ENCODE results near the gene RGS6.

RGS6 gene

DNA sequence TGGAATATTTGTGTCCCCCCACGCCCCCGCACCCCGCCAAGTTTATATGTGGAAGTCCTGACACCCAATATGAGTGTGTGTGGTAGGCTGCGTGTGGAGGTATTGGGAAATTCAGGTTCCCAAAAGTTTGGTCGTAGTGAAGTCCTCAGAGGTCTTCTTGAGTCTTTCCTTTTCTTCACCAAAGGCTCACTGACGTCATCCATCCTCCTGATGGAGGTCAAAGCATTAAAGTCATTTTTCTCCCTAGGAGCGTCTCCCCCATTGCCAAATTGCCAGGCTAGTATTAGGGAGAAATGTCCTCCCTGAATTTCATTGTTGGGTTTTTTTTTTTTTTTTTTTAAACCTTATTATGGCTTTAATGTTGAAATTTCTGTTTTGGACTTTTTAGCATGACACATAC, 113.7 kb downstream of the RGS6 start:
- Histone ChIP-seq H3K36me3 (ENCODE audit: control insufficient read depth, insufficient read depth, low read length) (no peaks in the 10 kb centered on the region), H3K27me3 (replicated peaks; ENCODE audit: control insufficient read depth, insufficient read depth, low read length) (no peaks in the 10 kb centered on the region), H3K4me3 (replicated peaks; ENCODE audit: low read depth, low read length) (no peak overlapping the region)
- DNase-seq (ENCODE audit: extremely low read depth, insufficient read length) = no peak
- TF ChIP-seq, protein P1, sequence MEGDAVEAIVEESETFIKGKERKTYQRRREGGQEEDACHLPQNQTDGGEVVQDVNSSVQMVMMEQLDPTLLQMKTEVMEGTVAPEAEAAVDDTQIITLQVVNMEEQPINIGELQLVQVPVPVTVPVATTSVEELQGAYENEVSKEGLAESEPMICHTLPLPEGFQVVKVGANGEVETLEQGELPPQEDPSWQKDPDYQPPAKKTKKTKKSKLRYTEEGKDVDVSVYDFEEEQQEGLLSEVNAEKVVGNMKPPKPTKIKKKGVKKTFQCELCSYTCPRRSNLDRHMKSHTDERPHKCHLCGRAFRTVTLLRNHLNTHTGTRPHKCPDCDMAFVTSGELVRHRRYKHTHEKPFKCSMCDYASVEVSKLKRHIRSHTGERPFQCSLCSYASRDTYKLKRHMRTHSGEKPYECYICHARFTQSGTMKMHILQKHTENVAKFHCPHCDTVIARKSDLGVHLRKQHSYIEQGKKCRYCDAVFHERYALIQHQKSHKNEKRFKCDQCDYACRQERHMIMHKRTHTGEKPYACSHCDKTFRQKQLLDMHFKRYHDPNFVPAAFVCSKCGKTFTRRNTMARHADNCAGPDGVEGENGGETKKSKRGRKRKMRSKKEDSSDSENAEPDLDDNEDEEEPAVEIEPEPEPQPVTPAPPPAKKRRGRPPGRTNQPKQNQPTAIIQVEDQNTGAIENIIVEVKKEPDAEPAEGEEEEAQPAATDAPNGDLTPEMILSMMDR (IDR thresholded peaks at IDR 0.05; ENCODE audit: insufficient read depth, low read length, poor library complexity, severe bottlenecking) = no peak

DNA sequence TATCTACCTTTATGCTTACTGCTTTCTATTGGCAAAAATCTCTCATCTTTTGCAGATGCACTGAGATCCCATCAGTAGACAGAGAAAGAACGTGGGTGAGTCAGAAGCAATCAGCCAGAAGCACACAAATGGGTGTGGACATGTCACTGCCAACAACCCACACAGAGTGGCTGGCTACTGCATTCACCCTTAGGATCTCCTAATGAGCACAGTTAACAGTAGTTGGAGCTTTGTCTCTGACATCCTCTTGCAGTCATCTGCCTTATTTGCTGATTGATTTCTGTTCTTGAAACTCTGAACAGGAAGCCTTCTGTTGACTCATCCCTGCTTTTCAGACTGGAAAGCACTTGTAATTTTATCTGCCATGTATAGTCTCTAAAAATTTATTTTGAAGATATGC, 117.2 kb downstream of the RGS6 start:
- Histone ChIP-seq H3K36me3 (ENCODE audit: control insufficient read depth, insufficient read depth, low read length) (no peaks in the 10 kb centered on the region), H3K4me3 (replicated peaks; ENCODE audit: low read depth, low read length) (no peak overlapping the region), H3K27me3 (replicated peaks; ENCODE audit: control insufficient read depth, insufficient read depth, low read length) (no peaks in the 10 kb centered on the region)
- TF ChIP-seq, protein P1 (IDR thresholded peaks at IDR 0.05; ENCODE audit: insufficient read depth, low read length, poor library complexity, severe bottlenecking) = no peak
- DNase-seq (ENCODE audit: extremely low read depth, insufficient read length) = peak; percentile 59

DNA sequence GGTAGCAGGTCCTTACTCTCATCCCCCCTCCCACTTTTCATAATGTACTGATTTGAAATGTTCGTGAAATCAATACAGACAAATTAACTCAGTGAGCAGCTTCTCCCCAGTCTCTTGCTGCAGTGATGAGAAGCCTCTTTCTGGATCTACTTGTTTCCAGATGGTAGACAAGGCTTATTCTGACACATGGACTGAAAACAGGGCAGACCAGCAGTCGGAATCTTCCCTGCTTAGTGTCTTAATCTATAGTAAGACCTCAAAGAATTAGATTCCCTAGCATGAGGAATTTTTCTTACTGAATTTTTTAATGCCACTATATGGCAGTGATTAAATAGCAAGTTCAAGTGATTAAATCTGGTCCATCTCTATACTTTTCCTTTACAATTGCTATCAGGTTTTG, 120.1 kb downstream of the RGS6 start:
- DNase-seq (ENCODE audit: extremely low read depth, insufficient read length) = no peak
- TF ChIP-seq, protein P1 (IDR thresholded peaks at IDR 0.05; ENCODE audit: insufficient read depth, low read length, poor library complexity, severe bottlenecking) = no peak
- Histone ChIP-seq H3K36me3 (ENCODE audit: control insufficient read depth, insufficient read depth, low read length) (no peaks in the 10 kb centered on the region), H3K27me3 (replicated peaks; ENCODE audit: control insufficient read depth, insufficient read depth, low read length) (no peaks in the 10 kb centered on the region), H3K4me3 (replicated peaks; ENCODE audit: low read depth, low read length) (no peak overlapping the region)

DNA sequence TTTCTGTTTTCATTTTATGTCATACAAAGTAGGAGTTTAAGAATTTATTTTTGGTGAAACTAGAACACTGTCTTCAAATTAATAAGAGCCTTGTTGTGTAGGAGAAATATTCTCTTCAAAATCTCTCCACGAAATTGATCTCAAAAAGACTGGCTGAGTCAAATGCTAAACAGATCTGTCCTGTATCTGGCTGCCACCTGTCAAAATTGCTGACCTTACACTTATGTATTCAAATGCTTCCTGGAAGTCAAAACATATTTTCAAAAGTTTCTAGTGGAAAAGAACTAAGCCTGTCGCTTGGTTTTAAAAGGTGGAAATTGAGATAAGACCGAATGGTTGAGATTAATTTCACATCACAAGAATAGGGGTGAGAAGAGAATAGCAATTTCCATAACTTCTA, 121.4 kb downstream of the RGS6 start:
- no peak for DNase-seq (ENCODE audit: extremely low read depth, insufficient read length)
- TF ChIP-seq, protein P1 (IDR thresholded peaks at IDR 0.05; ENCODE audit: insufficient read depth, low read length, poor library complexity, severe bottlenecking) = no peak
- Histone ChIP-seq H3K36me3 (ENCODE audit: control insufficient read depth, insufficient read depth, low read length) (no peaks in the 10 kb centered on the region), H3K27me3 (replicated peaks; ENCODE audit: control insufficient read depth, insufficient read depth, low read length) (no peaks in the 10 kb centered on the region), H3K4me3 (replicated peaks; ENCODE audit: low read depth, low read length) (no peak overlapping the region)

DNA sequence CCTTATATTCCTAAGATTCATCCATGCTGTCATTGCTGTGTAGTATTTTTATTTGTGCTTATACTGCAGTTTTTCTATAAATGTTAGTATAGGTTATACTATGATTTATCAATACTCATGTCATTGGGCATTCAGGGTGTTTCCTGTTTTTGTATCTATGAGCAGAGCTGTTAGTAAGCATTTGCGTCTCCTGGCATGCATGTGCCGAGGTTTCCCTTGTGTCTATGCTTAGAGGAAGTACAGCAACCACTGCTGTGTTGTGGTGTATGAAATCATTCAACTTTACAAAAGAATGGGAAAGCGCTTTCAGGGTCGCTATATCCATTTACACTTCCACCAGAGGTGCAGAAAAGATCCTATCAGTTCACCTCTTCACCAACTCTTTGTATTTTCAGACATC, 122.7 kb downstream of the RGS6 start:
- Histone ChIP-seq H3K27me3 (replicated peaks; ENCODE audit: control insufficient read depth, insufficient read depth, low read length) (no peaks in the 10 kb centered on the region), H3K36me3 (ENCODE audit: control insufficient read depth, insufficient read depth, low read length) (no peaks in the 10 kb centered on the region), H3K4me3 (replicated peaks; ENCODE audit: low read depth, low read length) (no peak overlapping the region)
- TF ChIP-seq, protein P1 (IDR thresholded peaks at IDR 0.05; ENCODE audit: insufficient read depth, low read length, poor library complexity, severe bottlenecking) = no peak
- DNase-seq (ENCODE audit: extremely low read depth, insufficient read length) = no peak

DNA sequence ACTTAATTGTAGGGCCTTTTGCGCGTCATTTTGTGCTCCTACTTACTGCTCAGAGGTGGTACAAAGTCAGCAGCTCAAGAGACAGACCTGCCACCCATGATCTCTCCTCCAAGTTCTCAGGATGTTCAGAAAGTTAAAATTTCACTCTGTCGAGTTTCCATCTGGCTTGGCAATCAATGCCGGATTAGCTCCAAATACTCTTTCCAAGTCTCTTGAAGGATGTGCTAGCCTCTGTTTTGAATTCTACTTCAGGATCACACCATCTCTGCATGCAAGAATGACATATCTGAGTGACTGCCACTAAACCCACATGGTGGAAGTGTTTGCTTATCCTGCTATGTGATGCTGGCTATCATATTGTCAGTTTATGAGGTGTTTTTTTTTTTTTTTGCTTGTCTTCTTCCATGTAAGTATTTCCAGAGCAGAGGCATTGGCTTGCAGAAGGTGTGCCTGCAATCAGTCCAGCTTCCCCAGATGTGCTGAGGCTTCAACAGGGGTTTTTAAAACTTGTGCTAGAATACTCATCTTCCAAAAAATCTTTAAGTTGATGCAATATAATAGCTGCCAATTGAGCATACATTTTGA, 125.6 kb downstream of the RGS6 start:
- TF ChIP-seq, protein P1 (IDR thresholded peaks at IDR 0.05; ENCODE audit: insufficient read depth, low read length, poor library complexity, severe bottlenecking) = no peak
- no peak for DNase-seq (ENCODE audit: extremely low read depth, insufficient read length)
- no peak overlapping the region for H3K4me3 ChIP-seq (replicated peaks; ENCODE audit: low read depth, low read length)
- no peaks in the 10 kb centered on the region for H3K36me3 ChIP-seq (ENCODE audit: control insufficient read depth, insufficient read depth, low read length)
- H3K27me3 ChIP-seq (replicated peaks; ENCODE audit: control insufficient read depth, insufficient read depth, low read length) = no peaks in the 10 kb centered on the region
